Liver (tissue), 9 donors: ENCODE data around the gene BRINP1. TPM values are rescaled to one million over a fixed set of nuclear protein-coding genes. Genes with fewer than 3 reads are reported as not detected.

Experiments
- DNase-seq: peaks from one replicate; pipeline ENCODE4 v3.0.0-alpha.2; 2017; ENCODE audit warnings: low spot score
- H3K27ac ChIP-seq, 2 donors: one replicate each; pipeline ENCODE4 v1.7.0; 2013; ENCODE audit warnings: inconsistent platforms in 2 of 2, low read length in 2 of 2, control low read depth in 1 of 2, low read depth in 1 of 2, mild to moderate bottlenecking in 1 of 2
- H3K27me3 ChIP-seq, 4 donors: one replicate each; pipeline versions ENCODE4 v1.6.1 to v1.7.0; 2013; ENCODE audit warnings: low read length in 3 of 4, inconsistent platforms in 1 of 4, mild to moderate bottlenecking in 1 of 4, moderate library complexity in 1 of 4; ENCODE audit not compliant: control insufficient read depth in 4 of 4, insufficient read depth in 4 of 4
- H3K36me3 ChIP-seq, 4 donors: one replicate each; pipeline versions ENCODE4 v1.6.1 to v1.7.0; 2013; ENCODE audit warnings: low read length in 3 of 4, mild to moderate bottlenecking in 3 of 4, low read depth in 1 of 4, moderate library complexity in 1 of 4; ENCODE audit not compliant: control insufficient read depth in 4 of 4, insufficient read depth in 3 of 4
- H3K4me1 ChIP-seq, 4 donors: one replicate each; pipeline versions ENCODE4 v1.6.1 to v1.7.0; 2013; ENCODE audit warnings: low read length in 3 of 4, mild to moderate bottlenecking in 3 of 4, moderate library complexity in 1 of 4; ENCODE audit not compliant: control insufficient read depth in 4 of 4, insufficient read depth in 4 of 4
- H3K4me3 ChIP-seq, 3 donors: one replicate each; pipeline versions ENCODE4 v1.6.1 to v1.7.0; 2013; ENCODE audit warnings: low read length in 3 of 3, control low read depth in 1 of 3, low read depth in 1 of 3, mild to moderate bottlenecking in 1 of 3
- H3K9ac ChIP-seq, 2 donors: one replicate each; pipeline ENCODE4 v1.7.0; 2013; ENCODE audit warnings: low read length in 2 of 2, mild to moderate bottlenecking in 2 of 2, moderate library complexity in 2 of 2, control low read depth in 1 of 2, low read depth in 1 of 2
- H3K9me3 ChIP-seq, 4 donors: one replicate each; pipeline versions ENCODE4 v1.6.1 to v1.7.0; 2013; ENCODE audit warnings: low read length in 3 of 4; ENCODE audit not compliant: control insufficient read depth in 4 of 4
- ATF3 ChIP-seq: IDR thresholded peaks from 2 replicates; pipeline ENCODE4 v1.6.1; 2016; ENCODE audit warnings: antibody characterized with exemption
- CTCF ChIP-seq: fragments of 150-350 bp; IDR thresholded peaks from 2 replicates; pipeline ENCODE4 v1.5.1; 2017; ENCODE audit warnings: improper control_type of control experiment, low read depth, low read length; ENCODE audit not compliant: missing input control
- EGR1 ChIP-seq, 2 donors: IDR thresholded peaks; 2 replicates each; pipeline ENCODE4 v1.6.1; 2016 to 2018; ENCODE audit warnings: antibody characterized with exemption in 2 of 2, low read depth in 2 of 2
- FOXA1 ChIP-seq: IDR thresholded peaks from 2 replicates; pipeline ENCODE4 v1.6.1; 2016; ENCODE audit warnings: antibody characterized with exemption
- FOXA2 ChIP-seq: IDR thresholded peaks from 2 replicates; pipeline ENCODE4 v1.6.1; 2016; ENCODE audit warnings: antibody characterized with exemption
- GABPA ChIP-seq, 2 donors: IDR thresholded peaks in 1 of 2; conservative IDR thresholded peaks in 1 of 2; 2 replicates each; pipeline ENCODE4 v1.6.1; 2016; ENCODE audit warnings: antibody characterized with exemption in 2 of 2, mild to moderate bottlenecking in 1 of 2, moderate library complexity in 1 of 2
- HNF4A ChIP-seq, 2 donors: conservative IDR thresholded peaks; 2 replicates each; pipeline ENCODE4 v1.6.1; 2016; ENCODE audit warnings: antibody characterized with exemption in 2 of 2, mild to moderate bottlenecking in 2 of 2
- HNF4G ChIP-seq: IDR thresholded peaks from 2 replicates; pipeline ENCODE4 v1.6.1; 2016; ENCODE audit warnings: antibody characterized with exemption
- JUND ChIP-seq, 2 donors: IDR thresholded peaks; 2 replicates each; pipeline ENCODE4 v1.6.1; 2016; ENCODE audit warnings: antibody characterized with exemption in 2 of 2
- MAX ChIP-seq: IDR thresholded peaks from 2 replicates; pipeline ENCODE4 v1.6.1; 2016; ENCODE audit warnings: antibody characterized with exemption
- NR2F2 ChIP-seq: IDR thresholded peaks from 2 replicates; pipeline ENCODE4 v1.6.1; 2016; ENCODE audit warnings: antibody characterized with exemption
- REST ChIP-seq: IDR thresholded peaks from 2 replicates; pipeline ENCODE4 v1.6.1; 2016; ENCODE audit warnings: antibody characterized with exemption, mild to moderate bottlenecking
- RXRA ChIP-seq, 2 donors: IDR thresholded peaks; 2 replicates each; pipeline ENCODE4 v1.6.1; 2017 to 2018; ENCODE audit warnings: antibody characterized with exemption in 2 of 2, mild to moderate bottlenecking in 1 of 2
- SP1 ChIP-seq: IDR thresholded peaks from 2 replicates; pipeline ENCODE4 v1.6.1; 2018; ENCODE audit warnings: antibody characterized with exemption, mild to moderate bottlenecking
- TAF1 ChIP-seq: conservative IDR thresholded peaks from 2 replicates; pipeline ENCODE4 v1.6.1; 2016; ENCODE audit warnings: antibody characterized with exemption, mild to moderate bottlenecking
- YY1 ChIP-seq: IDR thresholded peaks from 2 replicates; pipeline ENCODE4 v1.6.1; 2016; ENCODE audit warnings: antibody characterized with exemption, mild to moderate bottlenecking
- ZBTB33 ChIP-seq: IDR thresholded peaks from 2 replicates; pipeline ENCODE4 v1.6.1; 2016; ENCODE audit warnings: antibody characterized with exemption
- polyA plus RNA-seq, 2 donors: library from polyadenylated mRNA; stranded (reverse) in 1 of 2; unstranded in 1 of 2; fragments of 200-250 nt in 1 of 2; fragments of >200 nt in 1 of 2; fragmentation: Nextera tagmentation in 1 of 2; extraction: Ambion mirVana in 1 of 2; gene quantifications; one replicate each; pipeline versions ENCODE4 v1.2.1 to v1.2.3, GENCODE V29; 2013 to 2015
- total RNA-seq, 2 donors: library from RNA; depleted of rRNA; stranded (reverse); fragments of >200 nt; gene quantifications; one replicate each; pipeline ENCODE4 v1.2.3, GENCODE V29; 2014
- donor health status: healthy.
- donor health status: healthy.
- donor health status: healthy.
- donor health status: healthy.
- donor health status: healthy.

The BRINP1 gene
- total and polyA plus RNA-seq, 4 donors, result under 0.01 to 0.43 (median 0.18) TPM

GRCh38 chr9:119165131-119165530 lies 204.1 kb downstream of the BRINP1 start (continued):
- TF ChIP-seq REST (no peak), ATF3 (no peak), RXRA (IDR thresholded peaks at IDR 0.05) (no peak)

- H3K27ac ChIP-seq, result no peak overlapping the region
- H3K4me3 ChIP-seq, result no peak overlapping the region
- H3K9ac ChIP-seq, result no peak overlapping the region
- no peak for TF ChIP-seq FOXA1
- no peak for TF ChIP-seq NR2F2
- no peak for TF ChIP-seq YY1
- no peak for TF ChIP-seq TAF1
- no peak for TF ChIP-seq ATF3
- TF ChIP-seq JUND (IDR thresholded peaks at IDR 0.05), result no peak
- no peak for TF ChIP-seq GABPA (IDR thresholded peaks at IDR 0.05 in 1 of 2, conservative IDR thresholded peaks at IDR 0.05 in 1 of 2)
- no peak for TF ChIP-seq HNF4G
- TF ChIP-seq HNF4A (conservative IDR thresholded peaks at IDR 0.05), result no peak
- no peak for TF ChIP-seq CTCF
- TF ChIP-seq ZBTB33, result no peak
- no peak for TF ChIP-seq FOXA2
- peaks cover 0 to 6% (median 0%) of the 10 kb centered on the region in 4 donors for H3K27me3 ChIP-seq
- H3K4me1 ChIP-seq, result no peaks in the 10 kb centered on the region
- H3K9me3 ChIP-seq, result peaks cover 0 to 8% (median under 1%) of the 10 kb centered on the region in 4 donors
- no peaks in the 10 kb centered on the region for H3K36me3 ChIP-seq
- DNase-seq, result no peak
Measured at GRCh38 chr9:119164716-119165115, 204.5 kb downstream of the BRINP1 start.

GRCh38 chr9:119160551-119160950 lies 208.7 kb downstream of the BRINP1 start:
- no peaks in the 10 kb centered on the region for H3K4me1 ChIP-seq
- peaks cover 0 to 4% (median under 1%) of the 10 kb centered on the region in 4 donors for H3K9me3 ChIP-seq
- no peaks in the 10 kb centered on the region for H3K36me3 ChIP-seq
- no peak for DNase-seq
- no peaks in the 10 kb centered on the region for H3K27me3 ChIP-seq
- no peak overlapping the region for H3K9ac ChIP-seq
- H3K4me3 ChIP-seq, result no peak overlapping the region
- no peak overlapping the region for H3K27ac ChIP-seq
- TF ChIP-seq TAF1 (no peak), HNF4A (conservative IDR thresholded peaks at IDR 0.05) (no peak), HNF4G (no peak), RXRA (IDR thresholded peaks at IDR 0.05) (no peak), GABPA (IDR thresholded peaks at IDR 0.05 in 1 of 2, conservative IDR thresholded peaks at IDR 0.05 in 1 of 2) (no peak), EGR1 (IDR thresholded peaks at IDR 0.05; ENCODE audit: low read depth in 2 of 2) (no peak), ZBTB33 (no peak), FOXA2 (no peak), NR2F2 (no peak), FOXA1 (no peak), SP1 (no peak), MAX (no peak), ATF3 (no peak), JUND (IDR thresholded peaks at IDR 0.05) (no peak), YY1 (no peak)
